ENCODE data around the gene REEP6.
"Not testable (repeated sequence)": the region's sequence is repeated elsewhere in the genome, so short reads cannot be mapped to it uniquely, and the experiment has no call there.

The REEP6 gene

DNA sequence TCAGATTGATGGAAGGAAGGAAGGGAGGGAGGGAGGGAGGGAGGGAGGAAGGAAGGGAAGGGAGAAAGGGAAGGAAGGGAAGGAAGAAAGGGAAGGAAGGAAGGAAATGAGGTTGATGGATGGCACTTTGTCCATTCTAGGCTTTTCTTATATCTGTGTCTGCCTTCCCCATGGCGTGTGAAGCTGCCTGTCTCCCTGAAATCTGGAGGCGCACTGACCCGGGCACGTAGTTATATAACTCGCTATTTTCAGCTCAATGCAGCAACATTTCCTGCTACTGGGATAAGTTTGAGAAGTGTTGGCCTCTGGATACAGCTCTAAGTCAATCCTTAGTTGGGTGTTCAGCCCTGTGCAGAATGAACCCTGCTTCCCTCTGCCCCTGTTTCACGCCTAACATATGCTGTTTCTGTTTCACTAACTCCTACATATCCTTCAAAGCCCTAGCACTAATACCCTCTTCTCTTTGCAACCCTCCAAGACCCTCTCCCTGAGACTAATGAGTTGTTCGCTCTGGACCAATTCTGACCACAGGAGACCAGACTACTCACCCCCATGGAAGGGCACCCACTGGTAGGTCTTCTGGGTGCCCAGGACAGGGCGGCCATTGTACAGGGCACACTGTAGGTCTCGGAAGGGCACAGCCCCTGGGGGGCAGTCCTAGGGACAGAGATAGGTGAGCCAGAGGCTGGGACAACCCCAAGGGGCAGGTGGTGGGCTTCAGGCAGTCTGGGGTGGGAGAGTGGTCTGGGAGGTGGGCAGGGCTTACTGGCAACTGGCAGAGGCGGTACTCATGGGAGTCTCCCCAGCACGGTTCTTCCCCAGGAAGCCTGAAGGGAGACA is 18.8 kb downstream of the REEP6 start:
- DNase-seq, result no peak

DNA sequence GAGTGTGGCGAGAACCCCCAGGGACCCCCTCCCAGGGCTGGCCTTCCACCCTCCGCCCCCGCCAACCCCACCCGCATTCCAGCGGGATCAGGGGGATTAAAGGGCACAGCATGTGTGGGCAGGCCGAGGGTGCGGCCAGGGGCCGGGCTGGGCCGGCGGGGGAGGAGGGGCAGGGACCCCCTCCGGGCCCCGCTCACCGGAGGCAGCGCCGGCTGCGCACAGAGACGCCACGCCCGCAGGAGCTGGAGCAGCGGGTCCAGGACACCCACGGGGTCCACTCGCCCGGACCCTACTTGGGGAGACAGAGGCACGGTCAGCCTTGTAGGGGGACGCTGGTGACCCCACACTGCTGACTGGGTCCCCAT is 19.4 kb downstream of the REEP6 start:
- no peak for DNase-seq

DNA sequence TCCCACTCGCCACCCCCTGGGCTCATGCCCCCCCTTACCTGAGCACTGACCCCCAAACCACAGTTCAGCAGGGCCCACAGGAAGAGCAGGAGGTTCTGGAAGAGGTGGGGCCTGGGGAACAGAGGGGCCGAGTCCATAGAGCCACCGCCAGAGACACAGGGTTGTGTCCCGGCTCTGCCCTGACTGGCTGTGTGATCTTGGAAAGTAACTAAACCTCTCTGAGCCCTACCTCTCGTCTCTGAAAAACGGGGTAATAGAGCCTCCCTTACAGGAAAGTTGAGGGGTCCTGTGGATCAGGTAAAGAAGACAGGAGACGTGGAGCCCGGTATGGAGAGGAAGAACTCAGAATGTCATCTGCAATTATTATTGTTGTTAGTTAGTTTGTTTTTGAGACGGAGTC is 19.8 kb downstream of the REEP6 start:
- DNase-seq, result no peak

DNA sequence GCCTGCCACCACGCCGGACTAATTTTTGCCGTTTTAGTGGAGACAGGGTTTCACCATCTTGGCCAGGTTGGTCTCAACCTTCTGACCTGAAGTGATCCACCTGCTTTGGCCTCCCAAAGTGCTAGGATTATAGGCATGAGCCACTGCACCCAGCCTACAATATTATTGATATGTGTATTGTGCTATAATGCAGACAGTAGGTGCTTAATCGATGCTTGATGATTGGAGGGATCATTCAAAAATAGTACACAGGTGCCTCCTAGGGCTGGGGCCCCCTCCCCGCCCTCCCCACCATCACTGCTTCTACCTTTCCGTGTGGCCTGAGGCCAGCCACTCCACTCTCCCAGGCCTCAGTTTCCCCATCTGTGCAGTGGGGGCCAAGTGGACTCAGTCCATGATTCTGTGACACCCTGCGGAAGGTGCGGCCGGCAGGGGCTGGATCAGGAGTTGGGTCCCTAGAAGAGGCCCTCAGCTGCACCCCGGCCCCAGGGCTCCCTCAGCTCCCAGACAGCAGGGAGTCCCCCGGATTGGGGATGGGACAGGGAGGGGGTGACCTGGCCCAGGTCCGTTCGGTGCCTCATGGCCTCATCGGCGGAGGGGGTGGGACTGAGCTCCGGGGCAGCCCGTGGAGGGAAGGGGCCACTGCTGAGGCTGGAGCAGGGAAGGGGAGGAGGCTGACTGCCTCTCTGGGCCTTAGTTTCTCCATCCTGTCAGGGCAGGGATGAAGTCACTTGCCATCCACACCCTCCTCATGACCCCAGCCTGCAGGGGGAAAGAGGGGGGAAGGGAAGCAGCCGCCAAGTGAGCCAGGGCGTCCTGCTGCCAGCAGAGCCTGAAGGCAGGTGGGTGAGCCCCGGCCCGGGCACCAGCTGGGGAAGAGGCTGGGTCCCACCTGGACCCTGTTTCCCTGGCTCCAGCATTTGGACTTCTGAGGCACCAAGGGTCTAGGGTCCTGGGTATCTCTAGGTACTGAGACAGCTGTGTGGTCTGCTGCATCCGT is 20.6 kb downstream of the REEP6 start:
- no peak for DNase-seq

DNA sequence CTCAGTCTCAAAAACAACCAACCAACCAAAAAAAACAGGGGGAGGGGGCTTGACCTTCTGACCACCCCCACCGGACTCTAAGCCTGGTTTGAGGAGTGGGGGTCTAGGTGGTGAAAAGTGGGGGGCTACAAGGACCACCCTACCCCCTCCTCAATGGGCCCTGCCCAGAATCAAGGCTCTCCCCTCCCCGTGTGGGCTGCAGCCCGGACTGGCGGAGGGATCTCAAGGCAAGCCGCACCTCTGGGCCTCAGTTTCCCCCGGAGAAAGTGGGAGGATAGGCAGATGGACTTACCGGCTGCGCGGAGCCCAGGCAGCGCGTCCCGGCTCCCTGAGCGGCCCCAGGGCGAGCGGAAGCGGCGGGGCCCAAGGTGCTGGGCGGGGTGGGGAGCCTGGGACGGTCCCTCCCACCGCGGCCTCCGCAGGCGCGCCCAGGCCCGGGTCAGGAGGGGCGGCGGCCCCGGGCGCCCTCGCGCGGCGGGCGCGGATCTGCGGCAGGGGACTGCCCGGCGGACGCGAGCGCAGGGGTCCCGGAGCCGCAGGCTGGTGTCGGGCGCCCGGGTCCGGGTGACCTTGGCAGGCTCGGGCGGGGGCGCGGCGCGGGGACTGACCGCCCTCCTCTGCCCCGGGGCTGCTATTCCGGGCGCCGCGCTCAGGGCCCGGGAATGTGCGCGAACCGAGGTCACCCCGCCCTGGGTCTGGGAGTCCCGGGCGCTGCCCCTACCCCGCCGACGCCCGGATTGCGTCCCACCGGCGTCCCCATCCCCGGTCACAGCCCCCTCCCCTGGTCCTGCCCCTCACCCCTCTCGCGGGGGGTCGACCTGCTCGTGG is 21.9 kb downstream of the REEP6 start, which contains the start of gene ADAMTSL5:
Gene ADAMTSL5, minus strand, starts transcription at position 349 of the 828 bp plus-strand sequence. CDS start 2,076 bp downstream, outside the sequence.
- peak; percentile 67 for DNase-seq

DNA sequence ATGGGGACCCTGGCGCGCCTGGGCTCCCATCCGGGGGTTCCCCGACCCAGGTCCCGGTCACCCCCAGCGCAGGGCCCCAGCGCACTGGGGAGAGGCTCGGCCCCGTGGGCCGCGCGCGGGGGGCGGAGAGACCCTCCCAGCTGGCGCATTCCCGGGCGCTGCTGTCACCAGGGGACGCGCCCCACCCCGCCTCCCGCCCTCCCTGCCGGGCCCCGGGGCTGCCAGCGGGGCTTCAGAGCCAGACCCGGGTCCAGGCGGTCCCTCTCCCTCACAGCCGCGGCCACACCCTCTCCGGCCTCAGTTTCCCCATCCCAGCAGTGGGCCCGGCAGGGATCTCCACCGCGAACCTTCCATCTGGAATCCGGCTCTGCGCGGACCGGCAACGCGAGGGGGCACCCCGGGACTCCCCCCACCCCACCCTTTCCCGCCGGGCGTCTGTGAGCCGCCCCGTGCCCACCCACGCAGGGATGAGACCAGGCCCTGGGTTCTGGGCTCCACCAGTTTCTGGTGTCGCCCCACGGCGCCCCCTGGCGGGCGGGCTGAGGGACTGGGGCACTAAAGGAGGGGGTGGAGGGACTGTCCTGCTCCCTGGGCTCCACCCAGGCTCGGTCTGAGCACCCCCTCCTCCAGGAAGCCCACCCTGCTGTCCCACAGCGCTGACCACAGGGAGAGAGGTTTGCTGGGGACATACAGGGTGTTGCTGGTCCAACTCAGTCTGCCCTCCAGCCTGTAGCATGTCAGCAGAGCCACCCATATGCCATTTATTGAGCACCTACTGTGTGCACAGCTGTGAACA is 22.7 kb downstream of the REEP6 start:
- DNase-seq, result peak; percentile 70

DNA sequence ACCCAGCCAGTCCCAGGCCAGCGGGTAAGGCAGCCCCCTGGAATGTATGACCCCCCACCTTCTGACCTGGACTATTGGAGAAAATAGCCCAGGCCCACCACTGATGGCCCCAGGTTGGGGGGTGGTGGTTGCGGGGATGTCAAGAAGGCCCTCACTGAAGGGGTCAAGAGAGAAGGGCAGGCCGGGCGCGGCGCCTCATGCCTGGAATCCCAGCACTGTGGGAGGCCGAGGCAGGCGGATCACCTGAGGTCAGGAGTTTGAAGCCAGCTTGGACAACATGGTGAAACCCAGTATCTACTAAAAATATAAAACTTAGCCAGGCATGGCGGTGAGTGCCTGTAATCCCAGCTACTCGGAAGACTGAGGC is 23.3 kb downstream of the REEP6 start:
- DNase-seq, result no peak

DNA sequence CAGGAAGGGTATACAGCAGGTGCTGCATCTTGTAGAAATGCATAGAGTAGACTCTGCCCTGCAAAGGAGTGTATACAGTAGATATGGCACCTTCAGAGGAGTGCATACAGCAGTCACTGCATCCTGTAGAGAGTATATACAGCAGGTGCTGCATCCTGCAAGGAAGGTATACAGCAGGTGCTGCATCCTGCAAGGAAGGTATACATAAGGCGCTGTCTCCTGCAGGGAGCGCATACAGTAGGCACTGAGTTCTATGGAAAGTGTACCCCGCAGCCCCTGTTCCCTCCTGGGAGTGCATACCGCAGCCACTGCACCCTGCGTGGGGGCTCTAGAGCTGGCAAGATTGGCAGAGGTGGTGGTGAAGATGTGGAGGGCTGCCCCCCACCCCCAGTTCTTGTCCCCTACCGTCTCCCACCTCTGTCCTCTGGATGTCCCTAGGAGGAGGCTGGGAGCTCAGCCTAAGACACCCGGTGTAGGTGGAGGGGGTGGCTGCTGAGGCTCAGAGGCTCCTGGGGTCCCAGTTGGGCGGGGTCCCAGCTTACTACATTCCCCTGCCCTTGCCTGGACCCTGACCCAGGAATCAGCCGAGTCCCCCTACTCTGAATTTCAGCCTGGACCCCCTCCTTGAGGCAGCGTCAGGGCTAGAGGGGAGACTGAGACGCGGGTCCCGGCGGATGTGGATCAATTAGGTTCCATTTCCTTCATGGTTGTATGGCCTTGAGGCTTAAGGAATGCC is 24.2 kb downstream of the REEP6 start:
- DNase-seq, result no peak

DNA sequence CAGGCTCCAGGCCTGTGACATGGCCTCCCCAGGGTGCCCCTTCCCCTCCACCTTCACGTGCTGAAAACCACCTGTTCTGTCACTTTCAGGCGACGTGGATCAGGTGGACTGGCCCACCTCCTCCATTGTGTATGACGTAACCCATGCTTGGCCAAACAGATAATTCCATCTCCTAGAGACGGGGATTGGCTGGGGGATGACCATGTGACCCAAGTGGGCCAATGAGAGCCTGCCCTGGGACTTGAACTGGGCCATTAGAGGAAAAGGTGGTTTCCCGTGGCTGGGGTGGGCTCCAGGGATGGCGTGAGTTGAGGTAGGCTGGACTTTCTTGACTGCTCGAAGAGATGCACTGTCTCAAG is 25.4 kb downstream of the REEP6 start:
- no peak for DNase-seq

DNA sequence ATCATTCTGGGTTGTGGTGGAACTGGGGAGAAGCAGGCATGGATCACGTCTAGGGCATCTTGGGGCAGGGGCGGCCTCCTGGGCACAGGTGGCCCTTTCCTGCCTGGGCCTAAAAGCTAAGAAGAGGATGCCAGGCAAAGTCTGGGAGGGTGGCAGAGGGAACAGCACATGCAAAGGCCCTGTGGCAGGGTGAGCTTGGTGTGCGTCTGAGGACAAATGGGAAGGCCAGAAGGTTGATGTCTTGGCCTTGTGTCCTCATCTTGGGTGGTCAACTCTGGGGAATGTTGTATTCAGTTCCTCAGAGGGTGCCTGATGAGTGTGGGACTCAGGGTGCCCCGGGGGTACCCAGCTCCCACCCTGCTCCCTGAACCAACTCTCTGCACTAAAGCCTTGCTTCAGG is 27.5 kb downstream of the REEP6 start:
- no peak for DNase-seq

DNA sequence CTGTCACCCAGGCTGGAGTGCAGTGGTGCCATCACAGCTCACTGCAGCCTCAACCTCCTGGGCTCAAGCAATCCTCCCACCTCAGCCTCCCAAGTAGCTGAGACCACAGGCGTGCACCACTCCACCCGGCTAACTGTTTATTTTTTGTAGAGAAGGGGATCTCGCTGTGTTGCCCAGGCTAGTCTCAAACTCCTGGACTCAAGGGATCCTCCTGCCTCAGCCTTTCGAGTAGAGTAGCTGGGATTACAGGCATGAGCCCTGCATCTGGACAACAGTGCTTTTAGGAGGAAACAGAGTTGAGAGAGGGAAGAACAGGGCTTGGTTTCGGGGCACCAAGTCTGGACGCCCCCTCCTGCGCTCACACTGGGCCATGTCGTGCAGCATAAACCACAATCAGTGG is 28.8 kb downstream of the REEP6 start:
- DNase-seq, result not testable (repeated sequence)

DNA sequence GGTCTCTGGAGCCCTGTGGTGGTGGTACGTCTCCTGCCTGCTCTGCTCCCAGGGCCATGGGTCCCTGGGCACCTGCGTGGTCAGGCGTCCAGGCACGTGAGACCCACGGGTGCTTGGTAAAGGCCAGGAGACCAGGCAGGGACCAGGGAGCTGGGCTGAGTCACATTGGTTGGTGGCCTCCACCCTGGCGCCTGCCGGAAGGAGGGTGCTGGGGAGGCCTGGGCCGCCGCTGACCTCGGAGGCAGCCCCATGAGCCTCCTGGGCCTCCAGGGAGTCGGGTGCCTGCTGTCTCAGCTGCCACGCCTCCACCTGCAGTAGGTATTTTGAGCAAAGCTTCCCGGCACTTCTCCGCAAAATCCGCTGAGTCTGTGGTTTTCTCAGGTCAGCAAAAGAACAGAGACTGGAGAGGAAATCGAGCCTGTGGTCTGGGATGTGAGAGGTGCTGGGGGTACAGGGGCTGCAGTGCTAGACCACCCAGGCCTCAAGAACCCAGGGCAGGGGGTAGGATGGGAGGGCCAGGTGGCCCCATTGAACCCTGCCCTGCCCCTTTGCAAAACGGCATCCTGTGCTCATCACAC is 29.3 kb downstream of the REEP6 start:
- no peak for DNase-seq

DNA sequence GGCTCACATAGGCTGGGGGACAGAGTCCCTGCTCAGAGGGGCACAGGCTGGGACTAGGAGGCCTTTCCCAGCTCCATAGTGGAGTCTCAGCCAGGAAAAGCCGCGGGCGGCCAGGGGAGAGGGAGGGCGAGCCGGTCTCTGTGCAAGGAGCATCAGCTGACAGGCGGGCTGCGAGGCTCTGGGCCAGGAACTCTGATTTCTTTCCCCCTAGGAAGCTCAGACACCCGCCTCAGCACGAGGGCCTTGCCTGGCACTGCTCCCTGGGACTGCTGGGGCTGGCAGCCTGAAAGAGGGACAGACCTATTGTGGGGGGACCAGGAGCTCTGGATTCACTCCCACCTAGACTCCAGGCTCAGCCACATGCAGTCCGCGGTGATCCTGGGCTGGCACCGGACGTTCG is 30.7 kb downstream of the REEP6 start:
- no peak for DNase-seq

DNA sequence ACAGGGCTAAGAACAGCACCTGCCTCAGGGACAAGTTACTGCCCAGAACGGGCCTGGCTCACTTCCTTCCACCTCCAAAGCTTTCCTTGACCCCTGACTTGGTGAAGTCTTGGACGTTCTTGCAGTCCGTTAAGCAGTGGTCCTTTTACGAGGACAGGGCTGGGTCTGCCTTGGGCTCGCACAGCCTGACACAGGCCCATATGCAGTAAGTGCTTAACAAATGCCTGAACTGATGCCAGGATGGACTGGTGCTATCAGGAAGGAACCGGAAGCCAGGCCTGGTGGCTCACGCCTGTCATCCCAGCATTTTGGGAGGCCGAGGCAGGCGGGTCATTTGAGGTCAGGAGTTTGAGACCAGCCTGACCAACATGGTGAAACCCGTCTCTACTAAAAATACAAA is 31.1 kb downstream of the REEP6 start:
- DNase-seq, result no peak

DNA sequence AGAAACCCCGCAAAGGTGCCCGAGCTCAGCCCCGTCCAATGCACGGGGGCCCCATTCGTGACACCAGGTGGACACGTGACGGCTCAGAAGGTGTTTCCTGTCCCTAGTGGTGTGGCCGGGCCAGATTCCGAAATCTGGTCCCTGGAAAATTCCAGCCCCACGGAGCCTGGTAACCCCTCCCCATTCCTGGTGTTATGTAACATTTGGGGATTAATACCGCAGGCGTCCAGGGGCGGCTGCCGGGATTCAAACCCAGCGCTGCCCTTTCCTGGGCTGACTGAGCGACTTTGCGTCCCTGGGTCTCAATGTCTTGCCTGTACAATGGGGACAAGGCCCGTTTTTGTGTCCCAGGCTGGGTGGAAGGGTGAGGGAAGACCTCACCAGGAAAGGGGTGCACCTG is 31.9 kb downstream of the REEP6 start:
- no peak for DNase-seq

DNA sequence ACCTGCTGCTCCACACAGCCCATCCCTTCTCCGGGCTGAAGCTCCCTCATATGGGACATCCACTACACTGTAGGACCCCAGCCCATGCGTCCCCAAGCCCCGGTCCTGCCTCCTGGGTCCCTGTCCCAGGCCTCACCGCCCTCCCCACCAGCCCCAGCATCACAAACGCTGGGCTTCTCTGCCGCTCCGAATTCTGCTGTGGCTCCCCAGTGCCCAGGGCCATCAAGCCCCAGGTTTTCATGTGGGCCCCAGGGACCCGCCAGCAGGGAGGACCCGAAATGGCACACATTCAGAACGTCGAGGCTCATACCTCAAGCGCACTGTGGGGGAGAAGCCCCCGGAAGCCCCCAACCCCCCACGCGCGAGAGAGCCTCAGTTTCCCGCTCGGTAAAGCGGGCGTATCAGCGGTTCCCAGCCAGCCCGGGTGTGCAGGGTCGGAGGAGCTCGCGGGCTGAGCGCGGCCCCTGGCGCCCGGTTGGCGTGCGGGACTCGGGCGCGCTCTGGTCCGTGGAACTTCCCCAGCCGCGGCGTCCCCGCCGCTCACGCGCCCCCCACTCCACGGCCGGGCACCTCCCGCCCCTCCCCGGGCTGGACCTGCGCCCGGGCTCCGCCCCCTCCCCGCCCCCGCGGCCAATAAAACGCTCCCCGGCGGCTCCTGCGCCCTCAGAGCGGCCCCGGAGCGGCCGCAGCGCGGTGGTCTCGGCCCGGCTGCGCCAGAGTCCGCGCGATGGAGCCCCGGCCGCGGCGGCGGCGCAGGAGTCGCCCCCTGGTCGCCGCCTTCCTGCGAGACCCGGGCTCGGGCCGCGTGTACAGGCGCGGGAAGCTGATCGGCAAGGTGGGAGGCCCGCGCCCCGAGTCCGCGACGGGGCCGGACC is 32.7 kb downstream of the REEP6 start, which contains the start of gene PLK5:
Gene PLK5, plus strand, starts transcription at position 666 of the 875 bp plus-strand sequence. CDS start 2,920 bp downstream, outside the sequence.
- DNase-seq, result no peak

DNA sequence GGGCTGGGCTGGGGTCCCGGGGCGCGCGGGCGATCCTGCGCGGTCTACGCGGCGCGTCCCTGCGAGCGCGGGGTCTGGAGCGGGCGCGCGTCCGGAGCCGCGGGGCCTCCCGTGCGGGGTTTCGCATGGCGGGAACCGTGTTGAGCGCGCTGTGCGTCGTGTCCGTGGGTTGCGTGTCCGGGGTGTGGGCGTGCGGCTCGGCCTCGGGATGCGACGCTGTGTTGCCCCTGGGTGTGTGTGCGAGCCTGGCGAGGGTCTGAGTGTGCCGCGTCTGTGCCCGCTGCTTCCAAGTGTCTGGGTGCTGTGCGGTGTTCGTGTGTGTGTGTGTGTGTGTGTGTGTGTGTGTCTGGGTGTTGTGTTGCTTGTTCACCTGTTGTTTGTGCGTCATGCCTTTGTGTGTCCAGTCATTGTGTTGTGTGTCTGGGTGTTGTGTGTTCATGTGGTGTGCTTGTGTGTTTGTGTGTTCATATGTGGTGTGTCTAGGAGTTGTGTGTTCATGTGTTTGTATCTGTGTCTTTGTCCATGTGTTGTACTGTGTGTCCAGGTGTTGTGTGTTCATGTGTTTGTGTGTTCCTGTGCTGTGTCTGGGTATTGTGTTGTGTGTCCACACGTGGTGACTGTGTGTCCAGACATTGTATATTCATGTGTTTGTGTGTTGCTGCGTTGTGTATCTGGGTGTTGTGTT is 33.4 kb downstream of the REEP6 start:
- DNase-seq, result no peak

DNA sequence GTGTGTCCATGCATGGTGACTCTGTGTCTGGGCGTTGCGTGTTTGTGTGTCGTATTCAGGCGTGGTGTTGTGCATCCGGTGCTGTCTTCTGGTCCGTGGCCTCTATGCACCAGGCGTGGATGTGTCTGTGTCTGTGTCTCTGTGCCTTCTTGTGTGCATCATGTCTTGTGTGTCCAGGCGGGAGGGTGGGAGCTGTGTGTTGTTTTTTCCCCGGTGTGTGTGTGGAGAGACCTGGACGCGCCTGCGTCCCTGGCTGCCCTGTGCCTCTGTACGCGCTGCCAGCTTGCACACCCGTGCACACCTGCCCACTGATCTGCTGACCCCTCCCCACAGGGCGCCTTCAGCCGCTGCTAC is 34.0 kb downstream of the REEP6 start:
- DNase-seq, result no peak

DNA sequence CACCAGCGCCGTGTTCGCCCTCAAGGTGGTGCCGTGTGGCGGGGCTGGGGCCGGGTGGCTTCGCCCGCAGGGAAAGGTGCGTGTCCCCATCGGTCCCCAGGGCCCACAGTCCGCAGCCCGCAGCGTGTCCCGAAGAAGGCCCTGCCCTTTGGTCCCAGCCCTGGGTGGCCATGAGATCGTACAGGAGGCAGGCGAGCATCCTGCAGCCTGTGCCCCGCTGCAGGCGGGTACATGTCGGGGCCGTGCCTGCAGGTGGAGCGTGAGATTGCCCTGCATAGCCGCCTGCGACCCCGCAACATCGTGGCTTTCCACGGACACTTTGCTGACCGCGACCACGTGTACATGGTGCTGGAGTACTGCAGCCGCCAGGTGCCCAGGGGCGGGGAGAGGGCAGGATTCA is 34.4 kb downstream of the REEP6 start:
- DNase-seq, result no peak
